ENCODE data around the gene PACSIN2. TPM values are rescaled to one million over a fixed set of nuclear protein-coding genes. Genes with fewer than 3 reads are reported as not detected.

PACSIN2 gene
- total RNA-seq, 1 experiment from 2014 or later, result 103 TPM

DNA sequence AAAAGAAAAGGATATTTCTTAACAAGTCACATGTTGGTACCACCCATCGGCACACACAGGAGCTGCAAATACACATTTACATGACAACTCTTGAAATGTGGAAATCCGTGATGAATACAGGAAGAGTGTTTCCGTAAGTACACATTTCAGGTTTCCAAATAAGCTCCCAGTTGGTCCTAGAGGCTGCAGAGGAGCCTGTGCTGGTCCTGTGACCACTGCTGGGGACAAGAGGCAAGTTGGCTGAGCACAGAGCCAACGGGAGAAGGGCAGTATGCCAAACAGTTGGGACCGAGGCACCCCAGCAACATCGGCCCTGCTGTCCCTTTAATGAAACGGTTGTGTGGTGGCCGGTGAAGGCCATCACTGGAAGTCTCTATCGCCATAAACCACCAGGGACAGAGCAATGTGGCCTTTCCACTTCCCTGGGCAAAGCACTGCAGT lies 119.4 kb downstream of the PACSIN2 start:
- H4K20me1 ChIP-seq (ENCODE audit: insufficient read depth), result peaks cover 43% of the 10 kb centered on the region
- no TSS peak for BruUV-seq (replicated peaks)
- CTCF ChIA-PET, result interaction anchor here (0.7 kb wide), 1 partner anchor 37 kb away, joined by 3 read pairs; no protein-coding TSS in a partner anchor

DNA sequence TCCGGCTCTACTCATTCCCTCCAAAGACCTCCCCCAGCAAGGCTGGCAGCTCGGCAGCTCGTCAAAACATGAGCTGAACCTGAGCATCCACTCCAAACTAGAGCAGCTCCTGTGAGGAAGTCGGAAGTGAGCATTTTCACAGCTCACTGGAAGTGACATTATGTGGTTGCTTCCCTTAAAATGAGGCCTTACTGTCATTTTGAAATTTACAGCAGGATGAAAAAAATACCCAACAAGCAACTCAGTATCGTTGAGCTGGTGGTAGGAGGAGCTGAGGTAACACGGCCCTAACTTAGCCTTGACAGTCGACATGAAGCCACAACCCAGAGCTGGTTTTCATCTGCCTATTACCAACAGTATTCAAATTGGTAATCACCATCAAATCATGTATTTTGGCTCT lies 119.9 kb downstream of the PACSIN2 start:
- CTCF ChIA-PET, result interaction anchor here (0.7 kb wide), 1 partner anchor 37 kb away, joined by 3 read pairs; no protein-coding TSS in a partner anchor
- BruUV-seq (replicated peaks), result no TSS peak
- Histone ChIP-seq H2AFZ (no peak overlapping the region), H3K4me1 (replicated peaks; ENCODE audit: insufficient read depth) (no peaks in the 10 kb centered on the region), H3K27ac (no peak overlapping the region), H4K20me1 (ENCODE audit: insufficient read depth) (peaks cover 43% of the 10 kb centered on the region), H3K9me3 (ENCODE audit: insufficient read depth, low read depth) (no peaks in the 10 kb centered on the region), H3K79me2 (ENCODE audit: low read depth) (no peaks in the 10 kb centered on the region), H3K27me3 (ENCODE audit: insufficient read depth, low read depth) (no peaks in the 10 kb centered on the region), H3F3A (ENCODE audit: insufficient read depth, low read depth) (no peaks in the 10 kb centered on the region; the same call in 1 of the 2 replicates), H3K4me2 (no peak overlapping the region), H3K4me3 (no peak overlapping the region), H3K9me2 (ENCODE audit: insufficient read depth) (no peaks in the 10 kb centered on the region), H3K36me3 (ENCODE audit: low read depth) (peaks cover 3% of the 10 kb centered on the region; the same call in 1 of the 2 replicates)
- TF ChIP-seq EZH2 (IDR thresholded peaks at IDR 0.05; ENCODE audit: low read depth), result no peak
- TF ChIP-seq, protein P1, sequence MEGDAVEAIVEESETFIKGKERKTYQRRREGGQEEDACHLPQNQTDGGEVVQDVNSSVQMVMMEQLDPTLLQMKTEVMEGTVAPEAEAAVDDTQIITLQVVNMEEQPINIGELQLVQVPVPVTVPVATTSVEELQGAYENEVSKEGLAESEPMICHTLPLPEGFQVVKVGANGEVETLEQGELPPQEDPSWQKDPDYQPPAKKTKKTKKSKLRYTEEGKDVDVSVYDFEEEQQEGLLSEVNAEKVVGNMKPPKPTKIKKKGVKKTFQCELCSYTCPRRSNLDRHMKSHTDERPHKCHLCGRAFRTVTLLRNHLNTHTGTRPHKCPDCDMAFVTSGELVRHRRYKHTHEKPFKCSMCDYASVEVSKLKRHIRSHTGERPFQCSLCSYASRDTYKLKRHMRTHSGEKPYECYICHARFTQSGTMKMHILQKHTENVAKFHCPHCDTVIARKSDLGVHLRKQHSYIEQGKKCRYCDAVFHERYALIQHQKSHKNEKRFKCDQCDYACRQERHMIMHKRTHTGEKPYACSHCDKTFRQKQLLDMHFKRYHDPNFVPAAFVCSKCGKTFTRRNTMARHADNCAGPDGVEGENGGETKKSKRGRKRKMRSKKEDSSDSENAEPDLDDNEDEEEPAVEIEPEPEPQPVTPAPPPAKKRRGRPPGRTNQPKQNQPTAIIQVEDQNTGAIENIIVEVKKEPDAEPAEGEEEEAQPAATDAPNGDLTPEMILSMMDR (conservative IDR thresholded peaks at IDR 0.05), result no peak
- POLR2A ChIA-PET (ENCODE audit: unreplicated experiment), result no interaction called here
- DNase-seq, result no peak
- intact Hi-C loops (cut with micrococcal nuclease; ENCODE audit: unreplicated experiment), result no loop called here

More for the DNA sequence above, 119.4 kb downstream of the PACSIN2 start:
- no peak overlapping the region for H3K4me2 ChIP-seq
- no peaks in the 10 kb centered on the region for H3K9me3 ChIP-seq (ENCODE audit: insufficient read depth, low read depth)
- no peak overlapping the region for H3K27ac ChIP-seq
- POLR2A ChIA-PET (ENCODE audit: unreplicated experiment), result no interaction called here
- no peaks in the 10 kb centered on the region for H3K27me3 ChIP-seq (ENCODE audit: insufficient read depth, low read depth)
- H3K4me3 ChIP-seq, result no peak overlapping the region
- no peaks in the 10 kb centered on the region for H3K36me3 ChIP-seq (ENCODE audit: low read depth)
- H3F3A ChIP-seq (ENCODE audit: insufficient read depth, low read depth), result no peaks in the 10 kb centered on the region; the same call in 1 of the 2 replicates
- DNase-seq, result no peak
- no peaks in the 10 kb centered on the region for H3K4me1 ChIP-seq (replicated peaks; ENCODE audit: insufficient read depth)
- no peaks in the 10 kb centered on the region for H3K79me2 ChIP-seq (ENCODE audit: low read depth)
- TF ChIP-seq, protein P1 (conservative IDR thresholded peaks at IDR 0.05), result no peak
- TF ChIP-seq EZH2 (IDR thresholded peaks at IDR 0.05; ENCODE audit: low read depth), result no peak
- intact Hi-C loops (cut with micrococcal nuclease; ENCODE audit: unreplicated experiment), result no loop called here
- H2AFZ ChIP-seq, result no peak overlapping the region
- H3K9me2 ChIP-seq (ENCODE audit: insufficient read depth), result no peaks in the 10 kb centered on the region

DNA sequence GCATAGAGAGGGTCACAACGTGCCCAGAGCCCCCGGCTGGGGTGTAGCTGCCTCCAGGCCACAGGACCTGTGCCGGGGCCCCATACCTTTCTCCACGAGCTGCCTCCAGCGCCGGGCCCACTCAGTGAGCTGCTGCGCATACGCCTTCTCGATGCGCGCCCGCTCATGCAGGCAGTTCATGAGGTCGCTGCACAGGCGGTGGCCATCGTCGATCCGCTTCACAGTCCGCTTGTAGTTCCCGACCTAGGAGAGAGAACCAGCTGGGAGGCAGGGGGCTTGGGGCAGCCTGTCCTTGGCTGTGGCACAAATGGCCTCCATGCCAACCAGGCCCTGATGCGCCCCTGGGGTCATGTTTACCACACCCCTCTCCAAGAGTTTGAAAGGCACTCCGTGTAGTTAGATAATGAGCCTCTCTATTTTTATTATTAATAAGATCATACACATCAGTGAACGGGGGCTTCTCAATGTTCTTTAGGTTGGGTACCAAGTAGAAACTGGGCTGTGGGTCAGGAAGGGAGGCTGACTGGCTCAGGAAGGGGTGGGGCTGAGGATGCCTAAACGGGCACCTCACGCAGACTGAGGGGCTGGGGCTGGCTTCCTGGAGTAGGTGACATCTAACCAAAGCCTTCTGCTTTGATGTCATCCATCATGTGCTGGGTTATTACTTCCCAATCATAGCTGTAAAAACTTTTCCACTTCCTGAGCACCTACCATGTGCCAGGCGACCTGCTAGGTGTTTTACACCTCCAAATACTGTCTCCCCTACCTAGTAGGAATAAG lies 121.4 kb downstream of the PACSIN2 start:
- Histone ChIP-seq H3K4me3 (no peak overlapping the region), H3F3A (ENCODE audit: insufficient read depth, low read depth) (peaks cover 9% of the 10 kb centered on the region; the same call in 1 of the 2 replicates), H3K9me3 (ENCODE audit: insufficient read depth, low read depth) (no peaks in the 10 kb centered on the region), H3K9me2 (ENCODE audit: insufficient read depth) (no peaks in the 10 kb centered on the region), H3K79me2 (ENCODE audit: low read depth) (no peaks in the 10 kb centered on the region), H2AFZ (no peak overlapping the region), H3K36me3 (ENCODE audit: low read depth) (peaks cover 5% of the 10 kb centered on the region; the same call in 1 of the 2 replicates), H3K4me2 (no peak overlapping the region), H4K20me1 (ENCODE audit: insufficient read depth) (peaks cover 34% of the 10 kb centered on the region), H3K27me3 (ENCODE audit: insufficient read depth, low read depth) (no peaks in the 10 kb centered on the region), H3K4me1 (replicated peaks; ENCODE audit: insufficient read depth) (no peaks in the 10 kb centered on the region), H3K27ac (no peak overlapping the region)
- POLR2A ChIA-PET (ENCODE audit: unreplicated experiment), result no interaction called here
- BruUV-seq (replicated peaks), result no TSS peak
- DNase-seq, result no peak
- intact Hi-C loops (cut with micrococcal nuclease; ENCODE audit: unreplicated experiment), result no loop called here
- TF ChIP-seq, protein P1 (conservative IDR thresholded peaks at IDR 0.05), result no peak
- TF ChIP-seq EZH2 (IDR thresholded peaks at IDR 0.05; ENCODE audit: low read depth), result no peak
- CTCF ChIA-PET, result no interaction called here
